Heart right ventricle (tissue), 16 donors: Measurements from ENCODE around the gene KLHL29. TPM values are rescaled to one million over a fixed set of nuclear protein-coding genes. Genes with fewer than 3 reads are reported as not detected.

Experiments
- ATAC-seq, 8 donors: fragments of 200-7000 bp; cut with Tn5 transposase; one replicate each; pipeline ENCODE4 v1.9.1; 2020; ENCODE audit warnings: mild to moderate bottlenecking in 8 of 8, moderate library complexity in 8 of 8, moderate number of reproducible peaks in 1 of 8
- DNase-seq, 2 donors: peaks; one replicate each; pipeline ENCODE4 v3.0.0-alpha.2; 2020
- H3K27ac ChIP-seq, 10 donors: fragments of 200-600 bp; sonication (generic) in 2 of 10; one replicate each; pipeline versions ENCODE4 v1.5.0 to v1.8.0; 2020 to 2022; ENCODE audit warnings: mild to moderate bottlenecking in 3 of 10
- H3K27me3 ChIP-seq, 7 donors: fragments of 200-600 bp; one replicate each; pipeline ENCODE4 v1.8.0; 2021 to 2022; ENCODE audit warnings: mild to moderate bottlenecking in 2 of 7
- H3K36me3 ChIP-seq, 9 donors: fragments of 200-600 bp; sonication (generic) in 1 of 9; one replicate each; pipeline versions ENCODE4 v1.5.0 to v1.8.0; 2020 to 2022; ENCODE audit warnings: mild to moderate bottlenecking in 2 of 9
- H3K4me1 ChIP-seq, 9 donors: fragments of 200-600 bp; sonication (generic) in 1 of 9; one replicate each; pipeline versions ENCODE4 v1.5.0 to v1.8.0; 2020 to 2022; ENCODE audit warnings: mild to moderate bottlenecking in 4 of 9
- H3K4me3 ChIP-seq, 10 donors: fragments of 200-600 bp; sonication (generic) in 2 of 10; one replicate each; pipeline versions ENCODE4 v1.5.0 to v1.8.0; 2020 to 2022; ENCODE audit warnings: mild to moderate bottlenecking in 7 of 10, moderate library complexity in 2 of 10
- H3K9me3 ChIP-seq, 11 donors: fragments of 200-600 bp in 10 of 11; sonication (generic) in 2 of 11; one replicate each; pipeline versions ENCODE4 v1.5.0 to v1.8.0; 2013 to 2022; ENCODE audit warnings: mild to moderate bottlenecking in 2 of 11, control low read depth in 1 of 11, moderate library complexity in 1 of 11
- WGBS, 2 donors: extraction: QIAGEN DNeasy Blood & Tissue Kit; methylation state at CpG; one replicate each; pipeline ENCODE4 v1.1.7; 2013; ENCODE audit warnings: inconsistent platforms in 1 of 2; 5-methylcytosine and 5-hydroxymethylcytosine counted together
- intact Hi-C, 10 donors: fragments of 100-400 bp; cut with DNase I; formaldehyde crosslinking; loops; one replicate each; pipeline versions ENCODE4 v1.11.1 to v1.14.2; 2022
- polyA plus RNA-seq, 2 donors: library from polyadenylated mRNA; stranded (reverse); fragments of 200-250 nt; gene quantifications; one replicate each; pipeline ENCODE4 v1.2.3, GENCODE V29; 2013
- total RNA-seq, 10 donors: library from RNA; stranded (reverse); fragmentation: NEBNext Ultra II Directional in 3 of 10; extraction: Animal tissue kit (Norgen Biotek cat#: 25700) in 3 of 10; gene quantifications; one replicate each; pipeline versions ENCODE4 v1.2.1 to v1.2.4, GENCODE V29; 2021 to 2023
- TF ChIP-seq, protein P1 (sequence below), 9 donors: fragments of 200-600 bp; sonication (generic) in 2 of 9; IDR thresholded peaks; one replicate each; pipeline versions ENCODE4 v1.5.0 to v1.8.0; 2021 to 2022; ENCODE audit warnings: antibody characterized with exemption in 9 of 9, mild to moderate bottlenecking in 5 of 9, moderate library complexity in 1 of 9
- donor health status: Arrhythmogenic right ventricular cardiomyopathy.
- donor health status: ischemic (EF 13 %, LVEDD 7.1; RV severe dilation, severe dysfunction).
- donor health status: healthy with polysubstance abuse.
- donor health status: DM: no; HTN: yes; CAD: no.
- donor health status: DM: no; HTN: no; CAD: no.
- donor health status: ischemic (EF 25% LVEDD 6.9; RV normal size, moderate dysfunction).
- donor health status: ischemic (EF 25% LVEDD 5.7; RV mildly dilated, moderate dysfunction).
- donor health status: healthy.
- donor health status: DM: yes; HTN: yes; CAD: no.
- donor health status: Ischemic cardiomyopathy.
- donor health status: ischemic (EF 35%, LVEDD 5.7; RV mildly dilated, moderate dysfunction).
- donor health status: nonischemic (EF 11% LVEDD 7.7; RV severe dilation, severe dysfunction).
- donor health status: DM: yes; HTN: yes; CAD: no.
- donor health status: PGD.
- donor health status: ischemic (EF 29% LVEDD 5.4; RV normal size, mild dysfunction).
- donor health status: nonischemic (EF 23%, LVEDD 6.1; RV moderate dilation, normal function).

Gene KLHL29
- total and polyA plus RNA-seq, 12 donors: 0.71 to 1.5 (median 1.0) TPM

DNA sequence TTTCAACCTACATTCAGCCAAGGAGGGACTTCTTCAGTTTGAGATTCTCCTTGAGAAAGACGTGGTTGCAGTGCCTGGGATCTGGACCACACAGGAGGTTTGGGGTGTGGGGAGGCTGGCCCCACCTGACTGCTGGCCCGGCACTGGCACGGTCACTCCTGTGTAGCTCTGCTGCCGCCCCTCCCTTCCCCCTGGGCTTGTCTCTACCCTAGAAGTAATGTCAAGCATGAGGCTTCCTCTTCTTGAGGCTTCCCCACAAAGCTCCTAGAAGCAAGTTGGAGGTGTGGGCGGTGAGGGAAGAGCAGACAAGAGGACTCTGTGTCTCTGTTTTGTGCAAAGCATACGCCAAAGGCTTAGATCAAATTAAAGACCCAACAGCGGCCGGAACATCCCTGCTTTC is 8.7 kb downstream of the KLHL29 start:
- Histone ChIP-seq H3K4me1 (peaks cover 0 to 6% (median 0%) of the 10 kb centered on the region in 9 donors), H3K27me3 (peaks cover 0 to 74% (median 60%) of the 10 kb centered on the region in 7 donors), H3K4me3 (no peak overlapping the region), H3K36me3 (no peaks in the 10 kb centered on the region), H3K9me3 (no peaks in the 10 kb centered on the region), H3K27ac (no peak overlapping the region)
- TF ChIP-seq, protein P1, sequence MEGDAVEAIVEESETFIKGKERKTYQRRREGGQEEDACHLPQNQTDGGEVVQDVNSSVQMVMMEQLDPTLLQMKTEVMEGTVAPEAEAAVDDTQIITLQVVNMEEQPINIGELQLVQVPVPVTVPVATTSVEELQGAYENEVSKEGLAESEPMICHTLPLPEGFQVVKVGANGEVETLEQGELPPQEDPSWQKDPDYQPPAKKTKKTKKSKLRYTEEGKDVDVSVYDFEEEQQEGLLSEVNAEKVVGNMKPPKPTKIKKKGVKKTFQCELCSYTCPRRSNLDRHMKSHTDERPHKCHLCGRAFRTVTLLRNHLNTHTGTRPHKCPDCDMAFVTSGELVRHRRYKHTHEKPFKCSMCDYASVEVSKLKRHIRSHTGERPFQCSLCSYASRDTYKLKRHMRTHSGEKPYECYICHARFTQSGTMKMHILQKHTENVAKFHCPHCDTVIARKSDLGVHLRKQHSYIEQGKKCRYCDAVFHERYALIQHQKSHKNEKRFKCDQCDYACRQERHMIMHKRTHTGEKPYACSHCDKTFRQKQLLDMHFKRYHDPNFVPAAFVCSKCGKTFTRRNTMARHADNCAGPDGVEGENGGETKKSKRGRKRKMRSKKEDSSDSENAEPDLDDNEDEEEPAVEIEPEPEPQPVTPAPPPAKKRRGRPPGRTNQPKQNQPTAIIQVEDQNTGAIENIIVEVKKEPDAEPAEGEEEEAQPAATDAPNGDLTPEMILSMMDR (IDR thresholded peaks at IDR 0.05): no peak
- DNase-seq (no peak), ATAC-seq (no peak)
- WGBS, 2 donors: 68 to 76% methylated on average over 8 of the region's 8 CpGs
- intact Hi-C loops: loop anchor here in 1 of 10 donors (10.0 kb wide), 1 partner anchor 171 kb away; no protein-coding TSS in a partner anchor

GRCh38 chr2:23394700-23395099 is 9.7 kb downstream of the KLHL29 start:
- WGBS, 2 donors: 59 to 74% methylated on average over 4 of the region's 4 CpGs

GRCh38 chr2:23397478-23397877 is 12.5 kb downstream of the KLHL29 start:
- Histone ChIP-seq H3K9me3 (no peaks in the 10 kb centered on the region), H3K4me1 (no peaks in the 10 kb centered on the region), H3K36me3 (no peaks in the 10 kb centered on the region), H3K27me3 (peaks cover 0 to 41% (median 29%) of the 10 kb centered on the region in 7 donors), H3K4me3 (no peak overlapping the region), H3K27ac (no peak overlapping the region)
- TF ChIP-seq, protein P1 (IDR thresholded peaks at IDR 0.05): no peak
- ATAC-seq (no peak), DNase-seq (no peak)
- intact Hi-C loops: loop anchor here in 1 of 10 donors (10.0 kb wide), 1 partner anchor 167 kb away; no protein-coding TSS in a partner anchor
- WGBS, 2 donors: 70 to 74% methylated on average over 4 of the region's 4 CpGs

More at GRCh38 chr2:23394700-23395099, 9.7 kb downstream of the KLHL29 start:
- H3K27me3 ChIP-seq: peaks cover 0 to 64% (median 51%) of the 10 kb centered on the region in 7 donors
- DNase-seq (no peak), ATAC-seq (no peak)
- no peaks in the 10 kb centered on the region for H3K9me3 ChIP-seq
- peaks cover 0 to 5% (median 0%) of the 10 kb centered on the region in 9 donors for H3K4me1 ChIP-seq
- H3K36me3 ChIP-seq: no peaks in the 10 kb centered on the region
- TF ChIP-seq, protein P1 (IDR thresholded peaks at IDR 0.05): no peak
- intact Hi-C loops: loop anchor here in 1 of 10 donors (10.0 kb wide), 1 partner anchor 170 kb away; no protein-coding TSS in a partner anchor
- H3K27ac ChIP-seq: no peak overlapping the region
- H3K4me3 ChIP-seq: no peak overlapping the region

- Histone ChIP-seq H3K9me3 (no peaks in the 10 kb centered on the region), H3K27me3 (peaks cover 0 to 23% (median 9%) of the 10 kb centered on the region in 7 donors), H3K36me3 (no peaks in the 10 kb centered on the region), H3K4me3 (no peak overlapping the region), H3K27ac (no peak overlapping the region), H3K4me1 (peaks cover 0 to 12% (median 10%) of the 10 kb centered on the region in 9 donors)
- TF ChIP-seq, protein P1 (IDR thresholded peaks at IDR 0.05): no peak
- no peak for ATAC-seq
- DNase-seq: no peak
- intact Hi-C loops: loop anchor here in 1 of 10 donors (10.0 kb wide), 1 partner anchor 165 kb away; no protein-coding TSS in a partner anchor
- WGBS, 2 donors: 78 to 81% methylated on average over 10 of the region's 10 CpGs
Observed at GRCh38 chr2:23399674-23400261, 14.8 kb downstream of the KLHL29 start.
